SK-N-MC (cell line): Measurements from ENCODE around the gene SLC6A19.

Source experiments
- DNase-seq: peaks from one replicate; pipeline ENCODE4 v3.0.0-alpha.2; 2011; ENCODE audit warnings: low read depth, low spot score
- H3K27ac ChIP-seq: fragments of 200-600 bp; sonication (generic); 2 replicates; pipeline ENCODE4 v1.5.1; 2016; ENCODE audit warnings: mixed run types
- H3K36me3 ChIP-seq: fragments of 200-600 bp; sonication (generic); 2 replicates; pipeline ENCODE4 v1.6.1; 2017; ENCODE audit warnings: antibody characterized with exemption, low read length, mixed read lengths; ENCODE audit not compliant: insufficient read depth
- H3K4me3 ChIP-seq: fragments of 200-600 bp; sonication (generic); 2 replicates; pipeline ENCODE4 v1.5.1; 2016
- H3K9ac ChIP-seq: fragments of 200-600 bp; sonication (generic); 2 replicates; pipeline ENCODE4 v1.8.0; 2017; ENCODE audit warnings: mixed run types, mixed read lengths; ENCODE audit not compliant: insufficient read length
- H3K9me3 ChIP-seq: fragments of 200-600 bp; sonication (generic); 2 replicates; pipeline ENCODE4 v1.6.1; 2017; ENCODE audit warnings: low read depth, mild to moderate bottlenecking, antibody characterized with exemption, low read length, moderate library complexity, mixed read lengths
- EZH2 ChIP-seq: fragments of 200-600 bp; sonication (generic); IDR thresholded peaks from one replicate; pipeline ENCODE4 v1.6.1; 2017; ENCODE audit warnings: antibody characterized with exemption
- FOXP2 ChIP-seq: optimal IDR thresholded peaks from 2 replicates; pipeline ENCODE3; 2011; ENCODE audit warnings: mild to moderate bottlenecking, moderate library complexity; ENCODE audit not compliant: insufficient read depth; ENCODE audit errors: extremely low read length, control extremely low read depth
- POLR2AphosphoS5 ChIP-seq: IDR thresholded peaks from 2 replicates; pipeline ENCODE4 v1.6.1; 2012; ENCODE audit warnings: mild to moderate bottlenecking, low read depth, low read length, borderline replicate concordance

The SLC6A19 gene

DNA sequence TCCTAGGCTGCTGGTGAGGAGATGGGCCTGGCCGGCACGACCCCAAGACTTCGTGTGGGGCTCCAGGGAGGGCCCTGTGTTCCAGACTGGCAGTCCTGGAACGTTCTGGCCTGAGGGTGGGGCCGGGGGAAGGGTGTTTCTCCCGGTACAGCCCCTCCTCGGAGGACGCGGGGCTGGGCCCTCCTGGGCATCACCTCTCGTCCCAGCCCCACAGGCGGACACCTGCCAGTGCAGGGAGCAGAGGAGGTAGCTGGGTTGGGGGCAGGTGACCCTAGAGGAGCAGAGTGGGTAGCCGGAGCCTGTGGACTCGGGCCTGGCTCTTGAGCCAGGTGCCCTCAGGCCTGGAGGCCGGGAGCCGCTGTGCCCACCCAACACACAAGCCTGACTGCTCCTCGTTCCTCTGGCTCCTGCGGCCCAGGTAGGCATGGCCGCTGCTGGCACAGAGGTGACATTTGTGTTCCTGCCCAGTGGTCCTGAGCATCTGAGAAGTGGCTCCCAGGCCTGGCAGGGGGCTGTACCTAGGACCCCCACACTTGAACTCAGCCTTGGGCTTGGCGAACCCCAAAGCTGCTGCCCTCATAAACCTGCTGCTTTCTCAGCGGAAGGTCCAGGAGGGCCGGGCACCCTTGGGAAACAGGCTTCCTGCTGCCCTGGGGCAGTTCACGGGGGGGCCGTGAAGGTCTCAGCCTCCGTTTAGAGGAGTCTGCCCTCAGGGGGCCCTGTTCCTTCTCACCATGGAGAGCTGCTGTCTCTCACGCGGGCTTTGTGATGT is 817 bp downstream of the SLC6A19 start:
- TF ChIP-seq POLR2AphosphoS5 (no peak), EZH2 (no peak), FOXP2 (no peak)
- no peaks in the 10 kb centered on the region for H3K9me3 ChIP-seq
- H3K9ac ChIP-seq, result no peak overlapping the region
- H3K27ac ChIP-seq, result no peak overlapping the region
- H3K36me3 ChIP-seq, result no peaks in the 10 kb centered on the region
- H3K4me3 ChIP-seq, result no peak overlapping the region
- no peak for DNase-seq

DNA sequence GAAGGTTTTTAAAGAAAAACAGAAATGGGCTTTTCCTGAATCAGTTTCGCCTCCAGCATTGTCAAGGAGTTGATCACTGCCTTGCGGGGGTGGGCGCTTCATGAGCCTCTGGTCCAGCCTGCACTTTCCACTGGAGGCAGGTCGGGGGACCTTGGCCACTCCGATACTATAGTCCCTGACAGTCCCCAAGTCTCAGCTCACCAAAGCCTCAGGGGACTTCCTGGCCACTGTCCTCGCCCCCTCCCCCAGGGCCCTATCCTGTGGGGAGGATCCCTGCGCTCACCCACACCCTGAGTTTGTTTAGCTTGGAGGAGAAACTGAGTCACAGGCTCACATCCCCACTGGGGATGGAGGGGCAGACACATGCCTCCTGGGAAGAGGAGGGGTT is 1.4 kb downstream of the SLC6A19 start:
- Histone ChIP-seq H3K9me3 (no peaks in the 10 kb centered on the region), H3K36me3 (no peaks in the 10 kb centered on the region), H3K4me3 (no peak overlapping the region), H3K9ac (no peak overlapping the region), H3K27ac (no peak overlapping the region)
- TF ChIP-seq FOXP2 (no peak), EZH2 (no peak)
- DNase-seq, result no peak

DNA sequence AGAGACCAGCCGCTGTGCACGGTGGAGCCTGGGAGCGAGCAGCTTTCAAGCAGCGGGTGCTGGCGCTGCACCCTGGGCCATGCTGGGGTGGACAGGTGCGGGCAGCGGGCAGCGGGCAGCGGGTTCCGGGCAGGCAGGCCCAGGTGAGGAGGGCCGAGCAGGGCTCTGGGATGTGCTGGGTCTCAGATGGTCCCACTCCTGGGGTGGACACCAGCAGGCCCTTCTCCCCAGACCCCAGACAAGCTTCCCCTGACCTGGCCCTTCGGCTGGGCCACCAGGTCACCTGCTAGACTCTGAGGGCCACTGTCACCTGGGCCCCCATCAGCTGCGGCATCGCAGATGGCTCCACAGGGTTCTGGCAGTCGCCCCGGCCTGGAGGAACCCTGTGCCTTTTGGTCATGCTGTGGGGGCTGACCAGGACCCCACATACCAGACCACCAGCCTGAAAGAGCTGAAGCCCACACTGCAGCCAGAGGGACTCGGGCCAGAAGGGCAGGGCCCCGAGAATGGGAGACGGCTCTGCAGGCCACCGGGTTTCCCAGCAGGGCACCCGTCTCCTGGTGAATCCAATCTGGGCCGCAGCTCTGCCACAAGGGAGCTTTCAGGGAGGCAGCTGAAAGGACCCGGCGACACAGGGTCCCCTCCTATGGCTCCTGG is 2.0 kb downstream of the SLC6A19 start:
- H3K9me3 ChIP-seq, result no peaks in the 10 kb centered on the region
- no peak overlapping the region for H3K4me3 ChIP-seq
- no peaks in the 10 kb centered on the region for H3K36me3 ChIP-seq
- TF ChIP-seq EZH2 (no peak), FOXP2 (no peak), POLR2AphosphoS5 (no peak)
- H3K27ac ChIP-seq, result no peak overlapping the region
- no peak for DNase-seq
- no peak overlapping the region for H3K9ac ChIP-seq

DNA sequence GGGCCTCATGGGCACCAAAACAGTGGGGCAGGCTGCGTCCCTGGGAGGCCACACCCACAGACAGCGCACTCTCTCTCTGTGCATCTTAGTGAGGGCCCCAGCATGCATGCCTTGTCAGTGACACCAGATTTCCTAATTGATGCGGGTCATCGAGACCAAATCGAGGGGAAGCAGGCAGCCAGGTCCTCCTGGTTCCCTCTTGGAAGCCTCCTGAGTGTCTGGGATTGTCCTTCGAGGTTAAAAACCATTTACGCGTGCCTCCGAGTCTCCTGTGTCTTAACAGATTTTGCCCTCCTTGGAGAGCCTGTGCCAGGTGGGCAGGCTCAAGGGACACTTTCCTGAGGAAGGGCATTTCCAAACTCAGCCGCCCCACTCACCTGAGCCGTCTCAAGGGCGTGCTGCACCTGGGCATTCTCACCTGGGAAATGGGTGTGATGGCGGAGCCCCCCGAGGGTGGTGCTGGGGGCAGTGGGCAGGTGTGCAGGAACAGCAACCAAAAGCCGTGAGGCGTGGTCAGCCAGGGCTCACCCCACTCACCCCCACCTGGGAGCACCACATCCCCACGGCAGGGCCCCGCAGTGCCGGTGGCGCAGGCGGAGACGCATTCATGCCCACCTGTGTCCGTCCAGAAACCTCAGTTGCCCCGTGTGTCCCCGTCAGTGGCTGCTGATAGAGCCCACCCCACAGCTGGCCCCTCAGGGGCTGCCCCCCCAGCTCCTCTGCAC is 2.7 kb downstream of the SLC6A19 start:
- TF ChIP-seq EZH2 (no peak), FOXP2 (no peak), POLR2AphosphoS5 (no peak)
- no peaks in the 10 kb centered on the region for H3K9me3 ChIP-seq
- DNase-seq, result no peak
- H3K9ac ChIP-seq, result no peak overlapping the region
- no peak overlapping the region for H3K27ac ChIP-seq
- H3K36me3 ChIP-seq, result no peaks in the 10 kb centered on the region
- no peak overlapping the region for H3K4me3 ChIP-seq

DNA sequence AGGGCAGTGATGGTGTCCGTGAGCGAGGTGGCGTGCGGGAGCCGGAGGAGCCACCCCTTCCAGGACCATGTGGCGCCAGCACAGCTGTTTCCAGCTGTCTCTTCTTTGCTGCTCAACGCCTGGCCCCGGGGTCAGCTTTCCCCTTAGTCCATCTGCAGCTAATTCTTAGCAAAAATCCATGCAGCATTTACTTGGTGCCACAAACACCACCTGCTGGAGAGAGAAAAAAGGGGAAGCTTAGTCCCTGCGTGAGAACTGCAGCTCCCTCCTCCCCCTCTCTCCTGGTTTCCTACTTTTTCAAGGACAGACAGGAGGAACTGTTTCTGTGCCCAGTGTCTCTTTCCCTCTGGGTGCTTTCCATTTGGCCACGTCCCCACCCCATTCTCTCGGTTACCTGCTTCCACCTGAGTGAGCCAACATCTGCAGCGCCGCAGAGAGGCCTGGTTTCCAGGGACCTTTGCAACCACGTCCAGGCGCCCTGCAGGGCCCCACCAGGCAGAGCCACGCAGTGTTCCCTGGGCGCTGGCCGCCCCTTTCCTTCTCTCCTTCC is 3.4 kb downstream of the SLC6A19 start:
- no peak for DNase-seq
- H3K9me3 ChIP-seq, result no peaks in the 10 kb centered on the region
- H3K36me3 ChIP-seq, result no peaks in the 10 kb centered on the region
- no peak overlapping the region for H3K4me3 ChIP-seq
- H3K27ac ChIP-seq, result no peak overlapping the region
- TF ChIP-seq FOXP2 (no peak), POLR2AphosphoS5 (no peak), EZH2 (no peak)
- no peak overlapping the region for H3K9ac ChIP-seq

DNA sequence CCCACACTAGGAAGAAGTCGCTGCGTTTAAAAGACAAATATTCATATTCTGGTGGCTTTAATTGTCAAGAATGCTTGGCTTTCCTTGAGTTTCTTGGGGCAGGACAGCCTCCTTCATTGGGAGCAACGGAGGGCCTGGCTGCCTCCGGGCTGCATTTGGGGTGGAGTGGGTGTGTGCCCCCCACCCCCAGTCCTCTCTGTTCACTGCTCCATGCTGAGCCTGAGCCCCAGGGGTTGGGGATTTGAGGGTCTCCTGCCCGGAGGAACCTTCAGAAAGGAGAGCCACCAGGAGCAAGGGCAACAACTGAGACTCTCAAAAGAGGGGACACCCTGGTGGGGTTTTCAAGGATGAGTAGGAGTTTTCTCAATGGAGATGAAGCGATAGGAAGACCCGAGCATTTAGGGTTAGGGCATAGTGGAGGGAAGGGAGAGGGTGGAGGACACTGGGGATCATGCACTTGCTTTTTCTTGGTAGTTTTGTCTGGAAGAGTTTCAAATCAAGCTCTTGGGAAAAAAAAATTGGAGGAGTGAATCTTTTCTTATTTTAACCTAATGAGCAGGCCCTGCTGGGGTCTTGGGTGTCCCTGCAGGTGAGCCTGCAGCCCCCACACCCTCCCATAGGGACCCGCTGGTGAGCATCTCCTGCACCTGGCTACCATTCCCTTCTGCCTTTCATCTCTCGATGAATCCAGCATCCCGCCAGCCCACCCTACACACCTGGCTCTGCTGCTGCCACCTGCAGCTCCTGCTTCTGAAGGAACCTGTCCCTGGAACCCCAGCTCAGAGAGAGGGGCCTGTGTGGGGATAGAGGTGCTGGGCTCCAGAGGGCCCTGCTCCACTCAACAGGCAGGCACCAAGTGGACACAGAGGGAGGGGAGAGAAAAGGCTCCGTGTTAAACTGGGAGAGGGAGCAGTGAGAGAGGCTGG is 4.1 kb downstream of the SLC6A19 start:
- TF ChIP-seq EZH2 (no peak), FOXP2 (no peak), POLR2AphosphoS5 (no peak)
- H3K36me3 ChIP-seq, result no peaks in the 10 kb centered on the region
- H3K9me3 ChIP-seq, result no peaks in the 10 kb centered on the region
- no peak overlapping the region for H3K9ac ChIP-seq
- H3K27ac ChIP-seq, result no peak overlapping the region
- DNase-seq, result no peak
- H3K4me3 ChIP-seq, result no peak overlapping the region

DNA sequence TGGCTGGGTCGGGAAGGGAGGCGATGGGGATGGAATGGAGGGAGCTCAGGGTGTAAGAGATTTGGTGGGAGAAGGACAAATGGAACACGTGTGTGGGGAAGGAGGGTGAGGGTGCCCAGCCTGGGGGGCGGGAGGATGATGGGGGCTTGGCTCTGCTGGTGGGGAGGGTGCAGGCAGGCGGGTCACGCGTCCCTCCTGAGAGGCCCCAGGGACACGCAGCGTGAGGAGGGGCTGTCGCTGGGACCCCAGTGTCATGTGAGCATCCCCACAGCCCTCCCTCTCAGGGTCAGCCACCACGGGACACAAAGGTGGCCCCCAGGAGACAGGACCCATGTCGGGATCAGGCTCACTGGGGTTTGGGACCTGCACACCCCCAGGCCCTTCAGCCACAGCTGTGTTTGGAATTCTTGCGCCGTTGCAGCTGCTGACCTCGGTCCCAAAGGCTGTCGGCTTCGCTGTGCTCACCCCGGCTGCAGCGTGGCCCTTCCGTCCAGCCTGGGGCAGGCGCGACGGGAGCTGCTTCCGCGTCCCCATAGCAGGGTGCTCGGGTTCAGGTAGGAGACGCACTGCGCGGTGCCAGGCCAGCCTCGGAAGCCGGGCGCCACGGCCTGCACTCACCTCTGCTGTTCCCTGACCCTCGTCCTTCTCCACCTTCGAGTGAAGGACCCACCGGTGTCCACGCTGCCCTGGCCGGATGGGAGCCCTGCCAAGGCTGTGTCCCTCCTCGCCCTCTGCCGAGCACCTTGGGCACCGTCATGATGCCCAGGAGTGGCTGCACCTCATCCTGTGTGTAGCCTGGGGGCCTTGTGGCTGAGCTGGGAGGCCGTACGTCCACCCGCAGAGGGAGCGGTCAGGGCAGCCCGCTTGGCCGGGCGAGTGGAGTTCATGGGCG is 5.4 kb downstream of the SLC6A19 start:
- Histone ChIP-seq H3K27ac (no peak overlapping the region), H3K9me3 (no peaks in the 10 kb centered on the region), H3K9ac (no peak overlapping the region), H3K4me3 (no peak overlapping the region), H3K36me3 (no peaks in the 10 kb centered on the region)
- DNase-seq, result no peak
- no peak for TF ChIP-seq FOXP2
- TF ChIP-seq EZH2, result no peak
- no peak for TF ChIP-seq POLR2AphosphoS5
